Keratinocyte (primary cell): ENCODE measurements around the gene SREBF1. TPM values are rescaled to one million over a fixed set of nuclear protein-coding genes. Genes with fewer than 3 reads are reported as not detected.

Experiments
- DNase-seq: peaks from one replicate; pipeline ENCODE4 v3.0.0-alpha.2; 2011; ENCODE audit warnings: low read depth, missing footprints, low spot score
- FAIRE-seq: peaks from 2 replicates; lab custom pipeline; 2011; peaks lifted over from hg19 to GRCh38; lab: Jason Lieb, UNC
- H2AFZ ChIP-seq: 2 replicates; pipeline ENCODE4 v1.6.0; 2012; ENCODE audit warnings: low read length, control low read depth, inconsistent platforms; ENCODE audit not compliant: control insufficient read depth
- H3K27ac ChIP-seq: 2 replicates; pipeline ENCODE4 v1.5.1; 2011; ENCODE audit warnings: low read length; ENCODE audit not compliant: control insufficient read depth, insufficient read depth
- H3K27me3 ChIP-seq: 3 replicates; pipeline ENCODE4 v1.6.0; 2011; ENCODE audit warnings: low read length; ENCODE audit not compliant: control insufficient read depth, insufficient read depth; ENCODE audit errors: extremely low read depth
- H3K36me3 ChIP-seq, 2 experiments: 2 replicates in 1 of 2; 3 replicates in 1 of 2; pipeline ENCODE4 v1.5.1; 2011; ENCODE audit warnings: low read length in 2 of 2, mild to moderate bottlenecking in 1 of 2; ENCODE audit not compliant: control insufficient read depth in 2 of 2, insufficient read depth in 2 of 2; ENCODE audit errors: extremely low read depth in 1 of 2
- H3K4me1 ChIP-seq: 3 replicates; pipeline ENCODE4 v1.5.1; 2011; ENCODE audit warnings: low read length; ENCODE audit not compliant: control insufficient read depth, insufficient read depth; ENCODE audit errors: extremely low read depth
- H3K4me2 ChIP-seq: 3 replicates; pipeline ENCODE4 v1.6.0; 2011; ENCODE audit warnings: low read depth, low read length; ENCODE audit not compliant: control insufficient read depth, insufficient read depth; ENCODE audit errors: extremely low read depth
- H3K4me3 ChIP-seq, 3 experiments: fragments of 200-600 bp in 1 of 3; sonication (generic) in 1 of 3; 2 replicates in 2 of 3; 3 replicates in 1 of 3; pipeline ENCODE4 v1.5.1; 2011 to 2016; ENCODE audit warnings: low read length in 3 of 3, mild to moderate bottlenecking in 3 of 3, control low read depth in 2 of 3, inconsistent platforms in 1 of 3, low read depth in 1 of 3, mixed read lengths in 1 of 3, mixed run types in 1 of 3, moderate library complexity in 1 of 3; ENCODE audit not compliant: control insufficient read depth in 2 of 3, insufficient read depth in 2 of 3; ENCODE audit errors: extremely low read depth in 1 of 3
- H3K79me2 ChIP-seq: 2 replicates; pipeline ENCODE4 v1.6.0; 2012; ENCODE audit warnings: low read length; ENCODE audit not compliant: control insufficient read depth, insufficient read depth
- H3K9ac ChIP-seq: 3 replicates; pipeline ENCODE4 v1.6.0; 2011; ENCODE audit warnings: low read length; ENCODE audit not compliant: control insufficient read depth, insufficient read depth; ENCODE audit errors: extremely low read depth
- H3K9me1 ChIP-seq: 3 replicates; pipeline ENCODE4 v1.6.0; 2011; ENCODE audit warnings: low read length; ENCODE audit not compliant: control insufficient read depth, insufficient read depth; ENCODE audit errors: extremely low read depth
- H3K9me3 ChIP-seq: 2 replicates; pipeline ENCODE4 v1.5.1; 2012; ENCODE audit warnings: low read depth, low read length; ENCODE audit not compliant: control insufficient read depth
- H4K20me1 ChIP-seq: 3 replicates; pipeline ENCODE4 v1.6.0; 2011; ENCODE audit warnings: low read length; ENCODE audit not compliant: control insufficient read depth, insufficient read depth; ENCODE audit errors: extremely low read depth
- EZH2 ChIP-seq: IDR thresholded peaks from one replicate; pipeline ENCODE4 v1.6.1; 2012; ENCODE audit warnings: inconsistent platforms, mild to moderate bottlenecking, low read length, moderate library complexity
- dilution Hi-C: fragments of 300-500 bp; cut with MboI; formaldehyde crosslinking; loops from one replicate; pipeline ENCODE4 v1.7.0; 2020; ENCODE audit warnings: low sequenced_read_pairs; ENCODE audit not compliant: extremely low pct_ligation_motif_present
- polyA plus RNA-seq, 5 experiments: library from polyadenylated mRNA; depleted of rRNA in 3 of 5; stranded (reverse) in 3 of 5; stranded (forward) in 1 of 5; unstranded in 1 of 5; fragments of >200 nt; gene quantifications; 1 replicate in 1 of 5; 2 replicates in 3 of 5; 3 replicates in 1 of 5; pipeline versions ENCODE4 v1.2.1 to v1.2.3, GENCODE V29; 2011 to 2012; ENCODE audit warnings: missing spikeins in 2 of 5, low read depth in 1 of 5, low replicate concordance in 1 of 5
- TF ChIP-seq, protein P1 (sequence below), 3 experiments: IDR thresholded peaks in 1 of 3; conservative IDR thresholded peaks in 1 of 3; optimal IDR thresholded peaks in 1 of 3; 2 replicates in 2 of 3; 3 replicates in 1 of 3; pipeline versions ENCODE3 to v1.5.1; 2011; ENCODE audit warnings: low read length in 3 of 3, mild to moderate bottlenecking in 3 of 3, moderate library complexity in 2 of 3, control low read depth in 1 of 3, inconsistent platforms in 1 of 3; ENCODE audit not compliant: insufficient read depth in 2 of 3; ENCODE audit errors: extremely low read depth in 1 of 3

Gene SREBF1
- polyA plus RNA-seq, 1 donor (not counting 4 experiments of a cell fraction or from before 2014, with no cell fraction given): 51.7 TPM

DNA sequence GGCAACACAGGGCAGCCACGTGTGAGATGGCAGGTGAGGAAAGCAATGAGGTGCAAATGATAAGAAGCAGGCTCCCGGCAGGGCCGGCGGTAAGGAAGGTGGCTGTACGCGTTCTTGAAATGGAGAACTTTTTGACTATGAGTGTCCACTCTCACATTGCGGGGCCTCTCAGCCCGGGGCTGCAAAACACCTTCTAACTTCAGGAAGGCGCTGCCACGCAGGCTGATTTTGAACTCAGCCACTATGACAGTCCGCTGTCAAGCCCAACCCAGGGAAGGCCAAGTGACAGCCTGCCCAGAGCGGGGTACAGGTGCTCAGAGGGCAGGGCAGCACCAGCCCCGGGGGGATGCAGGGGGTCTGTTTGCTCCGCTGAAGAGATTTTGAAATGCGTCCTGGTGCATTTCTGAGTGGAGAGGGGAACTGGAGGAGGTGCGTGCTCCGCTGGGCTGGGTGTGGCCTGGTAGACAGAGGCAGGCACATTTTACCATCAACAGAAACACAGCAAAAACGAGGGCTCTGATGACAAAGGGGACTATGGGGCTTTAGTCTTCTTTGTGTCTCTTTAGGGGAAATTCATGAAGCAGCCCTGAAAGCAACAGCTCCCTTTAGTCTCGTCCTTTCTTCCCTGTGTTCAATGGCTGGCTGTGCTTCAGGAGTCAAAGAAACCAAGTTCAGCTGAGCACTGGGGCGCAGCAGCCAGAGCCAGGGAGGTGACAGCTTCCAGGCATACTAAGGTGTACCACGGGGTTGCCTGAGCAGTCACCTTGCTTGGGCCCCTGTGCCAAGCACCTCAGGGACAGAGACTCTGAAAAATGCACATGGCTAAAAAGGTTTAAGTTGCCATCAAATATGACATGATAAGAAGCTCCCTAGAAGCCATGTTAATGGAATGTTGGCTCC lies 14.6 kb upstream of the SREBF1 start:
- no peak overlapping the region for H2AFZ ChIP-seq
- H3K79me2 ChIP-seq: no peaks in the 10 kb centered on the region
- H4K20me1 ChIP-seq: no peaks in the 10 kb centered on the region
- no peaks in the 10 kb centered on the region for H3K9me3 ChIP-seq
- FAIRE-seq (no peak), DNase-seq (no peak)
- peaks cover 9 to 16% of the 10 kb centered on the region in 2 experiments for H3K36me3 ChIP-seq
- dilution Hi-C loops: no loop called here
- peaks cover 32% of the 10 kb centered on the region for H3K4me1 ChIP-seq
- no peak overlapping the region for H3K4me3 ChIP-seq
- H3K4me2 ChIP-seq: no peak overlapping the region
- TF ChIP-seq, protein P1, sequence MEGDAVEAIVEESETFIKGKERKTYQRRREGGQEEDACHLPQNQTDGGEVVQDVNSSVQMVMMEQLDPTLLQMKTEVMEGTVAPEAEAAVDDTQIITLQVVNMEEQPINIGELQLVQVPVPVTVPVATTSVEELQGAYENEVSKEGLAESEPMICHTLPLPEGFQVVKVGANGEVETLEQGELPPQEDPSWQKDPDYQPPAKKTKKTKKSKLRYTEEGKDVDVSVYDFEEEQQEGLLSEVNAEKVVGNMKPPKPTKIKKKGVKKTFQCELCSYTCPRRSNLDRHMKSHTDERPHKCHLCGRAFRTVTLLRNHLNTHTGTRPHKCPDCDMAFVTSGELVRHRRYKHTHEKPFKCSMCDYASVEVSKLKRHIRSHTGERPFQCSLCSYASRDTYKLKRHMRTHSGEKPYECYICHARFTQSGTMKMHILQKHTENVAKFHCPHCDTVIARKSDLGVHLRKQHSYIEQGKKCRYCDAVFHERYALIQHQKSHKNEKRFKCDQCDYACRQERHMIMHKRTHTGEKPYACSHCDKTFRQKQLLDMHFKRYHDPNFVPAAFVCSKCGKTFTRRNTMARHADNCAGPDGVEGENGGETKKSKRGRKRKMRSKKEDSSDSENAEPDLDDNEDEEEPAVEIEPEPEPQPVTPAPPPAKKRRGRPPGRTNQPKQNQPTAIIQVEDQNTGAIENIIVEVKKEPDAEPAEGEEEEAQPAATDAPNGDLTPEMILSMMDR (optimal IDR thresholded peaks at IDR 0.05 in 1 of 3, IDR thresholded peaks at IDR 0.05 in 1 of 3, conservative IDR thresholded peaks at IDR 0.05 in 1 of 3; ENCODE audit: extremely low read depth in 1 of 3, insufficient read depth in 2 of 3, low read length in 3 of 3): no peak
- no peak for TF ChIP-seq EZH2
- H3K9ac ChIP-seq: no peak overlapping the region
- no peak overlapping the region for H3K27ac ChIP-seq
- no peaks in the 10 kb centered on the region for H3K27me3 ChIP-seq
- no peaks in the 10 kb centered on the region for H3K9me1 ChIP-seq

DNA sequence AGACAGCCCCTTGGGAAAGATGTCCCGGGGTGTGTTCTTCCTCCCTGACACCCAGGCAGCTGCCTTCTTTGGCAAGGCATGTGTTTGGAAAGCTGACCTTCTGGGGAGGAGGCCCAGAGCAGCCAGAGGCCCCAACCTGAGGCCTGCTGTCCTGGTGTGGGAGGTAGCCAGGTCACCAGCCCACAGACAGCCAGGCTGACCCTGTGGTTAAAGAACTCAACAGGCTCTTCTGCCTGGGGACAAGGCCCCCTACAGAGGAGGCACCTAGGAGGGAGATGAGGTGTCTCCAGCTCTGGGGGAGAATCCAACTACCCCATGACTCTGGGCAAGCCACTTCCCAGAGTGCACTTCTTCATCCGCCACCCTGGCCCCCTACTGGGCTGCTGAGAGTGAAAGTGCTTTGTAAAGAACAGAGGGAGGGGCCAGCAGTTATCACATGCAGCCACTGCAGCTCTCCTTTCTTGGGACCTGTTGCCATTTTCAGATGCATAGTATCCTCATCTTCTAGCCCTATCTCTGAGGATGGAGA lies 13.1 kb upstream of the SREBF1 start:
- Histone ChIP-seq H3K27me3 (no peaks in the 10 kb centered on the region), H3K9me1 (no peaks in the 10 kb centered on the region), H3K27ac (no peak overlapping the region), H2AFZ (no peak overlapping the region), H3K9me3 (no peaks in the 10 kb centered on the region), H3K4me1 (peaks cover 27% of the 10 kb centered on the region), H3K36me3 (peaks cover 10 to 14% of the 10 kb centered on the region in 2 experiments), H3K79me2 (no peaks in the 10 kb centered on the region), H3K4me2 (no peak overlapping the region), H3K9ac (peak overlapping the region; percentile 15), H4K20me1 (no peaks in the 10 kb centered on the region), H3K4me3 (no peak overlapping the region)
- FAIRE-seq: no peak
- dilution Hi-C loops: no loop called here
- TF ChIP-seq, protein P1 (optimal IDR thresholded peaks at IDR 0.05 in 1 of 3, IDR thresholded peaks at IDR 0.05 in 1 of 3, conservative IDR thresholded peaks at IDR 0.05 in 1 of 3; ENCODE audit: extremely low read depth in 1 of 3, insufficient read depth in 2 of 3, low read length in 3 of 3): peak in 1 of 3 experiments; percentile 10
- no peak for TF ChIP-seq EZH2
- no peak for DNase-seq
